ENCODE measurements around the gene PPP3R1.

PPP3R1 gene

GRCh38 chr2:68230241-68231060 lies 21.9 kb downstream of the PPP3R1 start:
- no peak for DNase-seq (ENCODE audit: low read depth)

GRCh38 chr2:68226794-68227193 lies 25.5 kb downstream of the PPP3R1 start:
- no peak for DNase-seq (ENCODE audit: low read depth)

GRCh38 chr2:68225119-68225632 lies 27.2 kb downstream of the PPP3R1 start:
- DNase-seq (ENCODE audit: low read depth): no peak

GRCh38 chr2:68223419-68223818 lies 28.9 kb downstream of the PPP3R1 start:
- DNase-seq (ENCODE audit: low read depth): no peak

- no peak for DNase-seq (ENCODE audit: low read depth)
These were observed 30.0 kb downstream of the PPP3R1 start for GRCh38 chr2:68222287-68222686.

- no peak for DNase-seq (ENCODE audit: low read depth)
These were observed 33.9 kb downstream of the PPP3R1 start for GRCh38 chr2:68218343-68218901.

GRCh38 chr2:68217729-68218128 lies 34.6 kb downstream of the PPP3R1 start:
- DNase-seq (ENCODE audit: low read depth): no peak

GRCh38 chr2:68216454-68217310 lies 35.6 kb downstream of the PPP3R1 start:
- DNase-seq (ENCODE audit: low read depth): no peak

GRCh38 chr2:68214381-68214780 lies 38.0 kb downstream of the PPP3R1 start:
- no peak for DNase-seq (ENCODE audit: low read depth)

- DNase-seq (ENCODE audit: low read depth): no peak
These were observed 45.5 kb downstream of the PPP3R1 start for GRCh38 chr2:68206793-68207192.

- no peak for DNase-seq (ENCODE audit: low read depth)
These were observed 48.7 kb downstream of the PPP3R1 start for GRCh38 chr2:68203587-68203986.

GRCh38 chr2:68200157-68200787 lies 52.1 kb downstream of the PPP3R1 start:
- no peak for DNase-seq (ENCODE audit: low read depth)

- DNase-seq (ENCODE audit: low read depth): no peak
These were observed 56.1 kb downstream of the PPP3R1 start for GRCh38 chr2:68196120-68196716.

- no peak for DNase-seq (ENCODE audit: low read depth)
These were observed 57.2 kb downstream of the PPP3R1 start for GRCh38 chr2:68195096-68195495.

- DNase-seq (ENCODE audit: low read depth): no peak
These were observed 58.5 kb downstream of the PPP3R1 start for GRCh38 chr2:68193787-68194372.

GRCh38 chr2:68193144-68193543 lies 59.2 kb downstream of the PPP3R1 start:
- DNase-seq (ENCODE audit: low read depth): peak; percentile 25

- no peak for DNase-seq (ENCODE audit: low read depth)
These were observed 61.2 kb downstream of the PPP3R1 start for GRCh38 chr2:68190991-68191731.

- no peak for DNase-seq (ENCODE audit: low read depth)
These were observed 62.1 kb downstream of the PPP3R1 start for GRCh38 chr2:68189991-68190784.

- no peak for DNase-seq (ENCODE audit: low read depth)
These were observed 63.5 kb downstream of the PPP3R1 start for GRCh38 chr2:68188831-68189230.

- DNase-seq (ENCODE audit: low read depth): no peak
These were observed 65.0 kb downstream of the PPP3R1 start for GRCh38 chr2:68187329-68187728.

All from CMK (cell line).